AG09309 (cell line): ENCODE data around the gene HDAC1.

Experiments used
- DNase-seq: peaks from one replicate; pipeline ENCODE4 v3.0.0-alpha.2; 2010; ENCODE audit warnings: low read depth
- H3K4me3 ChIP-seq: 2 replicates; pipeline ENCODE4 v1.5.1; 2011; ENCODE audit warnings: mild to moderate bottlenecking, low read depth, low read length, moderate library complexity; ENCODE audit not compliant: control insufficient read depth
- CTCF ChIP-seq: IDR thresholded peaks from 2 replicates; pipeline ENCODE4 v1.5.1; 2011; ENCODE audit warnings: mild to moderate bottlenecking, low read depth, low read length, inconsistent platforms; ENCODE audit not compliant: insufficient read depth, control insufficient read depth; ENCODE audit errors: missing control alignments

HDAC1 gene

GRCh38 chr1:32311709-32312393 lies 20.0 kb downstream of the HDAC1 start:
- TF ChIP-seq CTCF = no peak

GRCh38 chr1:32316903-32317277 lies 25.0 kb downstream of the HDAC1 start:
- TF ChIP-seq CTCF = no peak
- no peak for DNase-seq
- H3K4me3 ChIP-seq = no peak overlapping the region

More at GRCh38 chr1:32311709-32312393, 20.0 kb downstream of the HDAC1 start:
- H3K4me3 ChIP-seq = no peak overlapping the region
- DNase-seq = no peak

- no peak for DNase-seq
- no peak overlapping the region for H3K4me3 ChIP-seq
- no peak for TF ChIP-seq CTCF
Measured at GRCh38 chr1:32318127-32318869, 26.4 kb downstream of the HDAC1 start.

GRCh38 chr1:32321712-32322291 lies 29.9 kb downstream of the HDAC1 start:
- TF ChIP-seq CTCF = no peak
- DNase-seq = no peak
- H3K4me3 ChIP-seq = no peak overlapping the region

- DNase-seq = no peak
- TF ChIP-seq CTCF = no peak
- no peak overlapping the region for H3K4me3 ChIP-seq
Measured at GRCh38 chr1:32327204-32327603, 35.3 kb downstream of the HDAC1 start.

- DNase-seq = no peak
- no peak overlapping the region for H3K4me3 ChIP-seq
Measured at GRCh38 chr1:32329931-32330466, 38.1 kb downstream of the HDAC1 start.

More at GRCh38 chr1:32329931-32330466, 38.1 kb downstream of the HDAC1 start:
- no peak for TF ChIP-seq CTCF
